GM21390 (cell line): ENCODE measurements around the gene DST.

Source experiments
- ATAC-seq: cut with Tn5 transposase; IDR thresholded peaks from one replicate; pipeline ENCODE4 v1.9.1; 2021; ENCODE audit not compliant: unreplicated experiment

Gene DST

GRCh38 chr6:56444855-56445254 lies 197.8 kb downstream of the DST start:
- no peak for ATAC-seq

GRCh38 chr6:56440551-56440981 lies 202.1 kb downstream of the DST start:
- ATAC-seq = no peak

- ATAC-seq = no peak
Observed at GRCh38 chr6:56437171-56437900, 205.4 kb downstream of the DST start.

GRCh38 chr6:56435754-56436153 lies 206.9 kb downstream of the DST start:
- no peak for ATAC-seq

GRCh38 chr6:56435326-56435725 lies 207.4 kb downstream of the DST start:
- ATAC-seq = no peak

GRCh38 chr6:56434606-56435005 lies 208.1 kb downstream of the DST start:
- ATAC-seq = no peak

GRCh38 chr6:56433119-56433518 lies 209.6 kb downstream of the DST start:
- ATAC-seq = no peak

- ATAC-seq = no peak
Observed at GRCh38 chr6:56432194-56432593, 210.5 kb downstream of the DST start.

GRCh38 chr6:56430629-56431600 lies 211.8 kb downstream of the DST start:
- ATAC-seq = no peak

- no peak for ATAC-seq
Observed at GRCh38 chr6:56424542-56425083, 218.1 kb downstream of the DST start.

- no peak for ATAC-seq
Observed at GRCh38 chr6:56424064-56424463, 218.6 kb downstream of the DST start.

GRCh38 chr6:56420296-56420695 lies 222.4 kb downstream of the DST start:
- ATAC-seq = no peak

- no peak for ATAC-seq
Observed at GRCh38 chr6:56419191-56419590, 223.5 kb downstream of the DST start.

- ATAC-seq = no peak
Observed at GRCh38 chr6:56417823-56418222, 224.9 kb downstream of the DST start.

- ATAC-seq = no peak
Observed at GRCh38 chr6:56416247-56416646, 226.4 kb downstream of the DST start.

GRCh38 chr6:56408976-56409375 lies 233.7 kb downstream of the DST start:
- no peak for ATAC-seq
